Liver (tissue), 3 donors: ENCODE results near the gene FILIP1L.

Experiments
- GABPA ChIP-seq, 2 donors: IDR thresholded peaks in 1 of 2; conservative IDR thresholded peaks in 1 of 2; 2 replicates each; pipeline ENCODE4 v1.6.1; 2016; ENCODE audit warnings: antibody characterized with exemption in 2 of 2, mild to moderate bottlenecking in 1 of 2, moderate library complexity in 1 of 2
- JUND ChIP-seq, 2 donors: IDR thresholded peaks; 2 replicates each; pipeline ENCODE4 v1.6.1; 2016; ENCODE audit warnings: antibody characterized with exemption in 2 of 2
- TF ChIP-seq, protein P1 (sequence below): IDR thresholded peaks from 2 replicates; pipeline ENCODE4 v1.6.1; 2016; ENCODE audit warnings: antibody characterized with exemption, mild to moderate bottlenecking
- TF ChIP-seq, protein P2 (sequence below): fragments of 150-350 bp; IDR thresholded peaks from 2 replicates; pipeline ENCODE4 v1.5.1; 2017; ENCODE audit warnings: improper control_type of control experiment, low read depth, low read length; ENCODE audit not compliant: missing input control
- TF ChIP-seq, protein P3 (sequence below): IDR thresholded peaks from 2 replicates; pipeline ENCODE4 v1.6.1; 2016; ENCODE audit warnings: antibody characterized with exemption
- donor health status: healthy.
- donor health status: healthy.

DNA sequence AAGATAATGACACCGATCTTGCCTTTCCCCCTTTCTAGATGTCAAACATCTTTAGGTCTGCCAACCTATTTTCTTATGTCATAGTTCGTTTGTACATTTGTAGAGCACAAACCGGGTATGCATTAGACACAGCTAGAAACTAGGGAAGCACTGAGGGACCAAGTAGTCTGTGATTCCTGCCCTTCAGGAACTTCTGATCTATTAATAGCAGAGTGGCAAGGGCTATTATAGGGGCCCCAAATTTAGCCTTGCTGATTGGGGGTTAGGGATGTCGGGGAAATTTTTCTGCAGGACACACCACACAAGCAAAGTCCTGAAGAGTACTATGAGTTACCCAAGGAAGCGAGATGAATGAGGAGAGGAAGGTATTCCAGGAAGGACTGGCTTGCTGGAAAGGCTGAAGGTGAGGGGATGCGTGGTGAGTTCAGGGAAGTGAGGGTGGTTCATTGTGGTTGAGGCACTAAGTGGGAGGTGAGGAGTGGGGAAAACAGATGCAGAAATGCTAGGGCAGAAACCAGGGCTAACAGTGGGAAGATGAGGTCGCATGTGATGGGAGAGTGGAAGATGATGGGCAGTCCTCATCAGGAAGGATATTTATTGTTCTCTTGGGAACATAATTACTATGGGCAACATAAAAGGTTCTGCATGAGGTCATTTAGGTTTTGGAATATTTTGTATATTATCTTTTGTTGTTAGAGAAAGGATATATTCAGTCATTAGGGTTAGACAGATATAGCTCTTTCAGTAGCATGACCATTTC is 152.4 kb downstream of the FILIP1L start:
- TF ChIP-seq, protein P1, sequence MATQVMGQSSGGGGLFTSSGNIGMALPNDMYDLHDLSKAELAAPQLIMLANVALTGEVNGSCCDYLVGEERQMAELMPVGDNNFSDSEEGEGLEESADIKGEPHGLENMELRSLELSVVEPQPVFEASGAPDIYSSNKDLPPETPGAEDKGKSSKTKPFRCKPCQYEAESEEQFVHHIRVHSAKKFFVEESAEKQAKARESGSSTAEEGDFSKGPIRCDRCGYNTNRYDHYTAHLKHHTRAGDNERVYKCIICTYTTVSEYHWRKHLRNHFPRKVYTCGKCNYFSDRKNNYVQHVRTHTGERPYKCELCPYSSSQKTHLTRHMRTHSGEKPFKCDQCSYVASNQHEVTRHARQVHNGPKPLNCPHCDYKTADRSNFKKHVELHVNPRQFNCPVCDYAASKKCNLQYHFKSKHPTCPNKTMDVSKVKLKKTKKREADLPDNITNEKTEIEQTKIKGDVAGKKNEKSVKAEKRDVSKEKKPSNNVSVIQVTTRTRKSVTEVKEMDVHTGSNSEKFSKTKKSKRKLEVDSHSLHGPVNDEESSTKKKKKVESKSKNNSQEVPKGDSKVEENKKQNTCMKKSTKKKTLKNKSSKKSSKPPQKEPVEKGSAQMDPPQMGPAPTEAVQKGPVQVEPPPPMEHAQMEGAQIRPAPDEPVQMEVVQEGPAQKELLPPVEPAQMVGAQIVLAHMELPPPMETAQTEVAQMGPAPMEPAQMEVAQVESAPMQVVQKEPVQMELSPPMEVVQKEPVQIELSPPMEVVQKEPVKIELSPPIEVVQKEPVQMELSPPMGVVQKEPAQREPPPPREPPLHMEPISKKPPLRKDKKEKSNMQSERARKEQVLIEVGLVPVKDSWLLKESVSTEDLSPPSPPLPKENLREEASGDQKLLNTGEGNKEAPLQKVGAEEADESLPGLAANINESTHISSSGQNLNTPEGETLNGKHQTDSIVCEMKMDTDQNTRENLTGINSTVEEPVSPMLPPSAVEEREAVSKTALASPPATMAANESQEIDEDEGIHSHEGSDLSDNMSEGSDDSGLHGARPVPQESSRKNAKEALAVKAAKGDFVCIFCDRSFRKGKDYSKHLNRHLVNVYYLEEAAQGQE, result no peak
- TF ChIP-seq, protein P2, sequence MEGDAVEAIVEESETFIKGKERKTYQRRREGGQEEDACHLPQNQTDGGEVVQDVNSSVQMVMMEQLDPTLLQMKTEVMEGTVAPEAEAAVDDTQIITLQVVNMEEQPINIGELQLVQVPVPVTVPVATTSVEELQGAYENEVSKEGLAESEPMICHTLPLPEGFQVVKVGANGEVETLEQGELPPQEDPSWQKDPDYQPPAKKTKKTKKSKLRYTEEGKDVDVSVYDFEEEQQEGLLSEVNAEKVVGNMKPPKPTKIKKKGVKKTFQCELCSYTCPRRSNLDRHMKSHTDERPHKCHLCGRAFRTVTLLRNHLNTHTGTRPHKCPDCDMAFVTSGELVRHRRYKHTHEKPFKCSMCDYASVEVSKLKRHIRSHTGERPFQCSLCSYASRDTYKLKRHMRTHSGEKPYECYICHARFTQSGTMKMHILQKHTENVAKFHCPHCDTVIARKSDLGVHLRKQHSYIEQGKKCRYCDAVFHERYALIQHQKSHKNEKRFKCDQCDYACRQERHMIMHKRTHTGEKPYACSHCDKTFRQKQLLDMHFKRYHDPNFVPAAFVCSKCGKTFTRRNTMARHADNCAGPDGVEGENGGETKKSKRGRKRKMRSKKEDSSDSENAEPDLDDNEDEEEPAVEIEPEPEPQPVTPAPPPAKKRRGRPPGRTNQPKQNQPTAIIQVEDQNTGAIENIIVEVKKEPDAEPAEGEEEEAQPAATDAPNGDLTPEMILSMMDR, result no peak
- TF ChIP-seq GABPA (IDR thresholded peaks at IDR 0.05 in 1 of 2, conservative IDR thresholded peaks at IDR 0.05 in 1 of 2) (no peak), JUND (IDR thresholded peaks at IDR 0.05) (no peak)
- TF ChIP-seq, protein P3, sequence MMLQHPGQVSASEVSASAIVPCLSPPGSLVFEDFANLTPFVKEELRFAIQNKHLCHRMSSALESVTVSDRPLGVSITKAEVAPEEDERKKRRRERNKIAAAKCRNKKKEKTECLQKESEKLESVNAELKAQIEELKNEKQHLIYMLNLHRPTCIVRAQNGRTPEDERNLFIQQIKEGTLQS, result no peak
